ENCODE data around the gene SPAG16.

SPAG16 gene

DNA sequence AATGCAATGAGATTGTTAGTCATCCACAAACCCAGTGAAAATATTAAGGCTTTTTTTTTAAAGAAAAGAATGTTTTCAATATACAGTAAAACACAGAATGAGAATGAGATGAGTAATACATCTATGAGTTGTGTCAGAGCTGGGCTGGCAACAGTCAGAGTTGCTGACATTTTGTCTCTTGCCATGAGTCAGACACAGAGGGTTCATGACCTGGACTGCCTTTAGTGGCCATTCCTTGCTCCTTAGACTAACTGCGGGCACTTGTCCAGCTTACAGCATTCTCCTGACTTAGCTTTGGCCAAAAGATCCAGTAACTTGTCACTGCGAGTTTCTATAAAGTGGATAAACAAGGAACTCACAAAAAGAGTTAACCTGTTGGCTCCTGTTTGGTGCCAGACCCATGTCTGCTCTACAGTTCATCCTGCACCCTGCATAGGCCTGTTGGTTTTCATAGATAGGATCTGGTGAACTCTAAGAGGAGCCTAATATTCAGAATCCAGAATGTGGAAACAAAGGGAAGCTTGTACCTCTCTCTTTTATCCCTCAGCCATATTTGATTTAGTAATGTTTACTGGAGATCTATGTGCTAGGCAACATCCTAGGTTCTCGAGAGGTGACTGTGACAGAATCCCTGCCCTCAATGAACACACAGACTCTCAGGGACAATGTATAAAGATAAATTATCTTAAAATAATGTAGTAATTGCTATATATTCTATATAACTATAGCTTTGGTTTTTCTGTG is 735.1 kb downstream of the SPAG16 start:
- H3K27ac ChIP-seq, result no peak overlapping the region
- intact Hi-C loops (cut with DNase I; ENCODE audit: low total_unique reads), result no loop called here
- peaks cover 0 to 9% (median 2%) of the 10 kb centered on the region in 4 donors for H3K4me1 ChIP-seq
- no peaks in the 10 kb centered on the region for H3K27me3 ChIP-seq
- H3K9me3 ChIP-seq, result no peaks in the 10 kb centered on the region
- TF ChIP-seq, protein P1, sequence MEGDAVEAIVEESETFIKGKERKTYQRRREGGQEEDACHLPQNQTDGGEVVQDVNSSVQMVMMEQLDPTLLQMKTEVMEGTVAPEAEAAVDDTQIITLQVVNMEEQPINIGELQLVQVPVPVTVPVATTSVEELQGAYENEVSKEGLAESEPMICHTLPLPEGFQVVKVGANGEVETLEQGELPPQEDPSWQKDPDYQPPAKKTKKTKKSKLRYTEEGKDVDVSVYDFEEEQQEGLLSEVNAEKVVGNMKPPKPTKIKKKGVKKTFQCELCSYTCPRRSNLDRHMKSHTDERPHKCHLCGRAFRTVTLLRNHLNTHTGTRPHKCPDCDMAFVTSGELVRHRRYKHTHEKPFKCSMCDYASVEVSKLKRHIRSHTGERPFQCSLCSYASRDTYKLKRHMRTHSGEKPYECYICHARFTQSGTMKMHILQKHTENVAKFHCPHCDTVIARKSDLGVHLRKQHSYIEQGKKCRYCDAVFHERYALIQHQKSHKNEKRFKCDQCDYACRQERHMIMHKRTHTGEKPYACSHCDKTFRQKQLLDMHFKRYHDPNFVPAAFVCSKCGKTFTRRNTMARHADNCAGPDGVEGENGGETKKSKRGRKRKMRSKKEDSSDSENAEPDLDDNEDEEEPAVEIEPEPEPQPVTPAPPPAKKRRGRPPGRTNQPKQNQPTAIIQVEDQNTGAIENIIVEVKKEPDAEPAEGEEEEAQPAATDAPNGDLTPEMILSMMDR (IDR thresholded peaks at IDR 0.05), result no peak
- DNase-seq, result peak; percentile 72 to 74
- H3K4me3 ChIP-seq, result no peak overlapping the region
- H3K36me3 ChIP-seq, result no peaks in the 10 kb centered on the region

DNA sequence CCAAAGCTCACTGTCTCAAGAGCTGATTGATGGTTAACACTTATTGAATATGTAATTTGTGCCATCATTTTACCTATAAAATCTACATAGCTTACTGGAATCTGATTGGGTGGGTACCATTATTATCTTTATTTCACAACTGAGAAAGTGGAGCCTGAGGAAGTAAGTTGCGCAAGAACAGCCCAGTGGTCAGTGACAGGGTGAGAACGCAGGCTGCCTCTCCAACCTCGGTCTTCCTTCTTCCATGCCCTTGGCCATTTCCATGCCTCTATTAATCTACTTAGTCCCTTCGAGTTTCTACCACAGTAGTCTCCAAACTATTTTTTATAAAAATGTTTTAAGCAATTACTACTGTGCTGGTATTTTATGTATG is 735.7 kb downstream of the SPAG16 start:
- H3K9me3 ChIP-seq, result no peaks in the 10 kb centered on the region
- DNase-seq, result no peak
- H3K27ac ChIP-seq, result no peak overlapping the region
- intact Hi-C loops (cut with DNase I; ENCODE audit: low total_unique reads), result no loop called here
- peaks cover 0 to 9% (median 2%) of the 10 kb centered on the region in 4 donors for H3K4me1 ChIP-seq
- H3K27me3 ChIP-seq, result no peaks in the 10 kb centered on the region
- no peak overlapping the region for H3K4me3 ChIP-seq
- no peaks in the 10 kb centered on the region for H3K36me3 ChIP-seq
- TF ChIP-seq, protein P1 (IDR thresholded peaks at IDR 0.05), result no peak

DNA sequence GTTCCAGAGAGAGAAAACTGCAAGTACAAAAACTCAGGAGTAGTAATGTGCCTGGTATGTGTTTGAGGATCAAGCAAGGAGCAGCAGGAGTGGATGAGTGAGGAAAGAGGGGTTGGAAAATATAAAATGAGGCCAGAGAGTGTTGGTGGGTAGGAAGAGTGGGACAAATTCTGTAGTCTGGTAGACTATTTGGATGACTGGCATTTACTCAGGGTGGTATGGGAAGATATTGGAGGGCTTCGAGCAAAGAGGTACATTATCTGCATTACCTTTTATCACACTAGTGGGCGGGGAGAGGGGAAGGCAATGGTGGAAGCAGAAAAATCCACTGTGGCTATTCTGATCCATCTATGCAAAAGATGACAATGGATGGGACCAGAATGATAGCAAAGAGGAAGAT is 744.9 kb downstream of the SPAG16 start:
- intact Hi-C loops (cut with DNase I; ENCODE audit: low total_unique reads), result no loop called here
- H3K36me3 ChIP-seq, result no peaks in the 10 kb centered on the region
- H3K27me3 ChIP-seq, result no peaks in the 10 kb centered on the region
- H3K4me1 ChIP-seq, result no peaks in the 10 kb centered on the region
- no peak overlapping the region for H3K27ac ChIP-seq
- H3K9me3 ChIP-seq, result no peaks in the 10 kb centered on the region
- DNase-seq, result no peak
- TF ChIP-seq, protein P1 (IDR thresholded peaks at IDR 0.05), result no peak
- H3K4me3 ChIP-seq, result no peak overlapping the region

DNA sequence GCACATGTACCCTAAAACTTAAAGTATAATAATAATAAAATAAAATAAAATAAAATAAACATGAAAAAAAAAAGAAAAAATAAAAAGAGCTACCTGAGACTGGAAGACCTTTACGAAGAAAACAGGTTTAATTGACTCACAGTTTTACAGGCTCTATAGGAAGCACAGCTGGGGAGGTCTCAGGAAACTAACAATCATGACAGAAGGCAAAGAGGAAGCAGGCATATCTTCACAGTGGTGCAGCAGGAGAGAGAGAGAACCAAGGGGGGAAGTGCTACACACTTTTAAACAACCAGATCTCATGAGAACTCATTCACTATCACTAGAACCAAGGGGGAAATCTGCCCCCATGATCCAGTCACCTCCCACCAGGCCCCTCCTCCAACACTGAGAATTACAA is 747.3 kb downstream of the SPAG16 start:
- H3K27ac ChIP-seq, result no peak overlapping the region
- peaks cover 0 to 8% (median 0%) of the 10 kb centered on the region in 3 donors for H3K9me3 ChIP-seq
- TF ChIP-seq, protein P1 (IDR thresholded peaks at IDR 0.05), result no peak
- DNase-seq, result no peak
- no peak overlapping the region for H3K4me3 ChIP-seq
- no peaks in the 10 kb centered on the region for H3K36me3 ChIP-seq
- intact Hi-C loops (cut with DNase I; ENCODE audit: low total_unique reads), result no loop called here
- H3K27me3 ChIP-seq, result no peaks in the 10 kb centered on the region
- H3K4me1 ChIP-seq, result no peaks in the 10 kb centered on the region

DNA sequence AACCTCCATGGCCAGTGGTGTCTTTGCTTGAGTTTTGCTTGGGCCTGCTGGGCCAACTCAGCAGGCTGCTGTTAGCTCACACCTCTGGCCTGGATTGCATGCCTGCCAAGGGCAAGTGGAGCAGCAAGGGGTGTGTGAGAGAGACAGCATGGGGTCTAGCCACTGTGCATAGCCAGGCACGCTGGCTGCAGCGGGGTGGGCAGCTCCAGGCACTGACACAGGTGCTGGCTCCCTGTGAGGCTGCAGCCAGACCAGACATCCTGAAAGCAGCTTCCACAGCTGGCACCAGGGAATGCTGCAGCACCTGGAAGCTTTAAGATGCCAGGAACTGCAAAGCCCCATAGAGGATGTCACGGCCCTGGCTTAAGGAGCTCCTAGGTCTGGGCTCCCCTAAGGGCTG is 750.2 kb downstream of the SPAG16 start:
- DNase-seq, result no peak
- H3K27me3 ChIP-seq, result no peaks in the 10 kb centered on the region
- intact Hi-C loops (cut with DNase I; ENCODE audit: low total_unique reads), result no loop called here
- H3K4me1 ChIP-seq, result no peaks in the 10 kb centered on the region
- H3K36me3 ChIP-seq, result no peaks in the 10 kb centered on the region
- no peak overlapping the region for H3K27ac ChIP-seq
- peaks cover 0 to 8% (median 0%) of the 10 kb centered on the region in 3 donors for H3K9me3 ChIP-seq
- TF ChIP-seq, protein P1 (IDR thresholded peaks at IDR 0.05), result no peak
- no peak overlapping the region for H3K4me3 ChIP-seq

Data from tibial artery (tissue), 4 donors.